Neutrophil (primary cell): ENCODE data around the gene DBP.

Source experiments
- H3K27ac ChIP-seq: fragments of 200-600 bp; sonication (generic); 2 replicates; pipeline ENCODE4 v1.5.1; 2016; ENCODE audit warnings: mild to moderate bottlenecking, moderate library complexity
- H3K27me3 ChIP-seq: fragments of 200-600 bp; sonication (generic); 2 replicates; pipeline ENCODE4 v1.6.0; 2016; ENCODE audit warnings: mild to moderate bottlenecking
- H3K36me3 ChIP-seq: fragments of 200-600 bp; sonication (generic); 2 replicates; pipeline ENCODE4 v1.5.1; 2017
- H3K4me1 ChIP-seq, 2 experiments: fragments of 200-600 bp in 1 of 2; sonication (generic) in 1 of 2; 1 replicate in 1 of 2; 2 replicates in 1 of 2; pipeline versions ENCODE4 v1.5.1 to v1.6.1; 2013 to 2016; ENCODE audit warnings: low read depth in 1 of 2, low read length in 1 of 2, mild to moderate bottlenecking in 1 of 2, moderate library complexity in 1 of 2; ENCODE audit not compliant: control insufficient read depth in 1 of 2, insufficient read depth in 1 of 2
- H3K4me3 ChIP-seq, 2 experiments: fragments of 200-600 bp in 1 of 2; sonication (generic) in 1 of 2; 1 replicate in 1 of 2; 2 replicates in 1 of 2; pipeline ENCODE4 v1.5.1; 2013 to 2016; ENCODE audit warnings: low read depth in 1 of 2, low read length in 1 of 2, mild to moderate bottlenecking in 1 of 2, moderate library complexity in 1 of 2
- H3K9me3 ChIP-seq: fragments of 200-600 bp; sonication (generic); 2 replicates; pipeline ENCODE4 v1.5.1; 2016
- TF ChIP-seq, protein P1 (sequence below): fragments of 200-600 bp; sonication (generic); IDR thresholded peaks from 2 replicates; pipeline ENCODE4 v1.5.1; 2016; ENCODE audit warnings: antibody characterized with exemption

DBP gene

DNA sequence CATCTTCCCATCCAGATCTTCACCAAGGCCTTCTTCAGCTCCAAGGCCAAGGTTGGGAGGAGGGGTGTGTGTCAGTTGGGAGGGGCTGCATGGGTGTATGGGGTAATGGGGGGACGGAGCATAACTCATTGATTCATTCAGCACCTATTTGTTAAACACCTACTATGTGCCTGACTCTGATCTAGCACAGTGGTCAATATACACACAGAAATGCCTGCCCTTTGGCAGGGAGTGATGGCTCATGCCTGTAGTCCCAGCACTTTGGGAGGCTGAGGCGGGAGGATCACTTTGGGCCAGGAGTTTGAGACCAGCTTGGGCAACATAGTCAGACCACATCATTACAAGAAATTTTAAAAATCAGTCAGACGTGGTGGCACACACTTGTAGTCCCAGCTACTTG is 49.8 kb downstream of the DBP start:
- Histone ChIP-seq H3K4me3 (no peak overlapping the region), H3K9me3 (no peaks in the 10 kb centered on the region), H3K27ac (no peak overlapping the region), H3K4me1 (peaks cover 9 to 11% of the 10 kb centered on the region in 2 experiments), H3K36me3 (no peaks in the 10 kb centered on the region), H3K27me3 (peaks cover 28% of the 10 kb centered on the region)
- TF ChIP-seq, protein P1, sequence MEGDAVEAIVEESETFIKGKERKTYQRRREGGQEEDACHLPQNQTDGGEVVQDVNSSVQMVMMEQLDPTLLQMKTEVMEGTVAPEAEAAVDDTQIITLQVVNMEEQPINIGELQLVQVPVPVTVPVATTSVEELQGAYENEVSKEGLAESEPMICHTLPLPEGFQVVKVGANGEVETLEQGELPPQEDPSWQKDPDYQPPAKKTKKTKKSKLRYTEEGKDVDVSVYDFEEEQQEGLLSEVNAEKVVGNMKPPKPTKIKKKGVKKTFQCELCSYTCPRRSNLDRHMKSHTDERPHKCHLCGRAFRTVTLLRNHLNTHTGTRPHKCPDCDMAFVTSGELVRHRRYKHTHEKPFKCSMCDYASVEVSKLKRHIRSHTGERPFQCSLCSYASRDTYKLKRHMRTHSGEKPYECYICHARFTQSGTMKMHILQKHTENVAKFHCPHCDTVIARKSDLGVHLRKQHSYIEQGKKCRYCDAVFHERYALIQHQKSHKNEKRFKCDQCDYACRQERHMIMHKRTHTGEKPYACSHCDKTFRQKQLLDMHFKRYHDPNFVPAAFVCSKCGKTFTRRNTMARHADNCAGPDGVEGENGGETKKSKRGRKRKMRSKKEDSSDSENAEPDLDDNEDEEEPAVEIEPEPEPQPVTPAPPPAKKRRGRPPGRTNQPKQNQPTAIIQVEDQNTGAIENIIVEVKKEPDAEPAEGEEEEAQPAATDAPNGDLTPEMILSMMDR = no peak

DNA sequence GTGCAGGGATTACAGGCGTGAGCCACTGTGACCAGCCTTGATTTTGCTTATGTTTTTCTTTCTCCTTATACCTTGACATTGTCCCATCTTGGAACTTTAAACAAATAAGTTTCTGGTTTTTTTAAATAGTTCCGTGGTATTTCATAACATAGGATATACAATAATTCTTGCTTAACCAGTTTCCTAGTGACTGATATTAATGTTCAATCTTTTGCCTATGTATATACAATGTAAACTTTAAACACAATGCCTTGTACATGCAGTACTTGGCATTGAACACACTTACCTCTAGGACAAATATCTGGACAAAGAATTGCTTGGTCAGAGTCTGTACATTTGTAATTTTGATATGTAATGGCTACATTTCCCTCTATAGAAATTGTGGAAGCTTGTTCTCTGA is 55.0 kb downstream of the DBP start:
- H3K4me1 ChIP-seq = peaks cover 0 to 4% of the 10 kb centered on the region in 2 experiments
- no peaks in the 10 kb centered on the region for H3K36me3 ChIP-seq
- H3K9me3 ChIP-seq = no peaks in the 10 kb centered on the region
- H3K4me3 ChIP-seq = no peak overlapping the region
- TF ChIP-seq, protein P1 = no peak
- peaks cover 16% of the 10 kb centered on the region for H3K27me3 ChIP-seq
- no peak overlapping the region for H3K27ac ChIP-seq
